H1 (cell line): ENCODE measurements around the gene MEIS2. TPM values are rescaled to one million over a fixed set of nuclear protein-coding genes. Genes with fewer than 3 reads are reported as not detected.

Source experiments
- CTCF ChIA-PET: fragments of 300-600 bp; sonication (Branson Sonifier 250); formaldehyde crosslinking; loops from one replicate; lab custom pipeline; 2021; ENCODE audit not compliant: partially characterized antibody; lab: Charles Lee
- POLR2A ChIA-PET: fragments of 300-600 bp; sonication (Branson Sonifier 250); formaldehyde crosslinking; loops from one replicate; lab custom pipeline; 2021; ENCODE audit warnings: inconsistent platforms; ENCODE audit not compliant: partially characterized antibody; lab: Charles Lee
- DNase-seq, 2 experiments: peaks; one replicate each; pipeline versions ENCODE4 v3.0.0 to v3.0.0-alpha.2; 2010 to 2022; ENCODE audit warnings: low spot score in 2 of 2, low read depth in 1 of 2, mixed read lengths in 1 of 2
- FAIRE-seq: peaks from 2 replicates; lab custom pipeline; 2011; peaks lifted over from hg19 to GRCh38; lab: Jason Lieb, UNC
- H2AFZ ChIP-seq: 2 replicates; pipeline ENCODE4 v1.8.1; 2012; ENCODE audit warnings: low read length, inconsistent platforms
- H2AK5ac ChIP-seq: 2 replicates; pipeline ENCODE4 v1.6.1; 2013; ENCODE audit warnings: low read depth, low read length
- H2BK120ac ChIP-seq: replicated peaks from 2 replicates; pipeline ENCODE3; 2013; ENCODE audit warnings: low read depth, low read length, inconsistent platforms
- H2BK12ac ChIP-seq: 2 replicates; pipeline ENCODE4 v1.6.1; 2013; ENCODE audit warnings: low read depth, low read length
- H2BK15ac ChIP-seq: 2 replicates; pipeline ENCODE4 v1.6.1; 2013; ENCODE audit warnings: low read length
- H2BK20ac ChIP-seq: 2 replicates; pipeline ENCODE4 v1.6.1; 2013; ENCODE audit warnings: low read length
- H2BK5ac ChIP-seq: 2 replicates; pipeline ENCODE4 v1.6.1; 2013; ENCODE audit warnings: low read depth, low read length
- H3K14ac ChIP-seq: 2 replicates; pipeline ENCODE4 v1.6.1; 2013; ENCODE audit warnings: inconsistent platforms; ENCODE audit not compliant: insufficient read length
- H3K18ac ChIP-seq: 2 replicates; pipeline ENCODE4 v1.6.1; 2013; ENCODE audit warnings: low read length; ENCODE audit errors: extremely low read depth
- H3K23ac ChIP-seq: 2 replicates; pipeline ENCODE4 v1.6.1; 2013; ENCODE audit warnings: inconsistent platforms; ENCODE audit not compliant: insufficient read length
- H3K23me2 ChIP-seq: 2 replicates; pipeline ENCODE4 v1.6.1; 2013; ENCODE audit warnings: low read depth, low read length
- H3K27ac ChIP-seq: 2 replicates; pipeline ENCODE4 v1.6.1; 2011; ENCODE audit warnings: low read depth, low read length, inconsistent platforms
- H3K27me3 ChIP-seq, 4 experiments: replicated peaks in 1 of 4; 1 replicate in 1 of 4; 2 replicates in 3 of 4; pipeline versions ENCODE4 v1.6.1 to v1.8.1; 2011 to 2013; ENCODE audit warnings: low read length in 3 of 4, mild to moderate bottlenecking in 3 of 4, inconsistent platforms in 2 of 4, mixed read lengths in 2 of 4, moderate library complexity in 1 of 4; ENCODE audit not compliant: control insufficient read depth in 3 of 4, insufficient read depth in 3 of 4; ENCODE audit errors: extremely low read depth in 1 of 4
- H3K36me3 ChIP-seq, 4 experiments: 2 replicates each; pipeline versions ENCODE4 v1.6.1 to v1.8.1; 2011 to 2013; ENCODE audit warnings: mild to moderate bottlenecking in 4 of 4, low read length in 3 of 4, moderate library complexity in 2 of 4, control low read depth in 1 of 4, inconsistent platforms in 1 of 4; ENCODE audit not compliant: insufficient read depth in 4 of 4, control insufficient read depth in 2 of 4
- H3K4ac ChIP-seq: replicated peaks from 2 replicates; pipeline ENCODE3; 2013; ENCODE audit warnings: low read length, low read depth, mixed read lengths, inconsistent platforms; ENCODE audit not compliant: insufficient read length
- H3K4me1 ChIP-seq, 4 experiments: replicated peaks in 1 of 4; 1 replicate in 1 of 4; 2 replicates in 3 of 4; pipeline versions ENCODE4 v1.6.1 to v1.8.1; 2011 to 2013; ENCODE audit warnings: low read length in 3 of 4, inconsistent platforms in 2 of 4, mixed read lengths in 1 of 4; ENCODE audit not compliant: insufficient read depth in 4 of 4, control insufficient read depth in 3 of 4
- H3K4me2 ChIP-seq, 2 experiments: 2 replicates each; pipeline versions ENCODE4 v1.6.1 to v1.8.1; 2011 to 2013; ENCODE audit warnings: low read depth in 2 of 2, low read length in 2 of 2, control low read depth in 1 of 2, inconsistent platforms in 1 of 2, mild to moderate bottlenecking in 1 of 2; ENCODE audit not compliant: insufficient read depth in 1 of 2
- H3K4me3 ChIP-seq, 4 experiments: fragments of 200-600, 300-600 bp in 1 of 4; sonication (generic), shearing (Covaris generic), sonication (Bioruptor Twin) in 1 of 4; 2 replicates each; pipeline versions ENCODE4 v1.5.1 to v1.8.1; 2011 to 2016; ENCODE audit warnings: low read length in 4 of 4, low read depth in 3 of 4, control low read depth in 2 of 4, inconsistent platforms in 2 of 4, mild to moderate bottlenecking in 2 of 4, mixed read lengths in 1 of 4, moderate library complexity in 1 of 4; ENCODE audit not compliant: insufficient read depth in 2 of 4; ENCODE audit errors: extremely low read depth in 1 of 4
- H3K56ac ChIP-seq: replicated peaks from 2 replicates; pipeline ENCODE3; 2013; ENCODE audit warnings: low read depth, mild to moderate bottlenecking, mixed read lengths, low read length, inconsistent platforms; ENCODE audit not compliant: insufficient read length
- H3K79me1 ChIP-seq: 2 replicates; pipeline ENCODE4 v1.6.1; 2013; ENCODE audit warnings: low read depth, low read length, control low read depth
- H3K79me2 ChIP-seq, 2 experiments: 2 replicates each; pipeline versions ENCODE4 v1.6.1 to v1.8.1; 2012 to 2013; ENCODE audit warnings: low read length in 2 of 2, mild to moderate bottlenecking in 2 of 2, inconsistent platforms in 1 of 2; ENCODE audit not compliant: insufficient read depth in 2 of 2, control insufficient read depth in 1 of 2
- H3K9ac ChIP-seq, 4 experiments: replicated peaks in 1 of 4; 1 replicate in 1 of 4; 2 replicates in 3 of 4; pipeline versions ENCODE4 v1.6.1 to v1.8.1; 2011 to 2013; ENCODE audit warnings: low read depth in 3 of 4, low read length in 3 of 4, control low read depth in 2 of 4, mild to moderate bottlenecking in 2 of 4, moderate library complexity in 2 of 4, inconsistent platforms in 1 of 4; ENCODE audit errors: extremely low read depth in 1 of 4
- H3K9me3 ChIP-seq, 2 experiments: 2 replicates each; pipeline versions ENCODE4 v1.6.1 to v1.8.1; 2012 to 2013; ENCODE audit warnings: mild to moderate bottlenecking in 2 of 2, moderate library complexity in 2 of 2, control low read depth in 1 of 2, inconsistent platforms in 1 of 2, low read depth in 1 of 2, low read length in 1 of 2, mixed read lengths in 1 of 2; ENCODE audit not compliant: insufficient read depth in 2 of 2
- H4K20me1 ChIP-seq, 2 experiments: replicated peaks in 1 of 2; 2 replicates each; pipeline versions ENCODE3 to v1.8.1; 2011 to 2013; ENCODE audit warnings: inconsistent platforms in 2 of 2, low read length in 2 of 2, mild to moderate bottlenecking in 1 of 2; ENCODE audit not compliant: insufficient read depth in 2 of 2, control insufficient read depth in 1 of 2
- H4K5ac ChIP-seq: 2 replicates; pipeline ENCODE4 v1.6.1; 2013; ENCODE audit warnings: low read length, low read depth, mixed read lengths, inconsistent platforms; ENCODE audit not compliant: insufficient read length
- H4K8ac ChIP-seq: 2 replicates; pipeline ENCODE4 v1.8.0; 2013; ENCODE audit warnings: mild to moderate bottlenecking, moderate library complexity, low read length, inconsistent platforms; ENCODE audit not compliant: insufficient read depth; ENCODE audit errors: extremely low read depth
- H4K91ac ChIP-seq: replicated peaks from 2 replicates; pipeline ENCODE3; 2013; ENCODE audit warnings: low read length, mixed read lengths, inconsistent platforms; ENCODE audit not compliant: insufficient read length
- BCL11A ChIP-seq, 2 experiments: IDR thresholded peaks; one replicate each; pipeline ENCODE4 v1.6.1; 2011; ENCODE audit warnings: low read depth in 2 of 2, low read length in 2 of 2, mild to moderate bottlenecking in 2 of 2
- CEBPB ChIP-seq: IDR thresholded peaks from 2 replicates; pipeline ENCODE4 v1.6.1; 2012; ENCODE audit warnings: low read depth, low read length
- CHD1 ChIP-seq: IDR thresholded peaks from 2 replicates; pipeline ENCODE4 v1.6.1; 2012; ENCODE audit warnings: low read depth, low read length, improper control_type of control experiment
- EP300 ChIP-seq, 2 experiments: IDR thresholded peaks; 1 replicate in 1 of 2; 2 replicates in 1 of 2; pipeline ENCODE4 v1.6.1; 2011 to 2012; ENCODE audit warnings: low read depth in 2 of 2, low read length in 2 of 2, mild to moderate bottlenecking in 2 of 2, borderline replicate concordance in 1 of 2, inconsistent platforms in 1 of 2, moderate library complexity in 1 of 2
- GTF2F1 ChIP-seq: IDR thresholded peaks from 2 replicates; pipeline ENCODE4 v1.6.1; 2012; ENCODE audit warnings: low read depth, low read length, improper control_type of control experiment, borderline replicate concordance
- HDAC2 ChIP-seq, 2 experiments: fragments of 300-600 bp in 1 of 2; sonication (generic) in 1 of 2; IDR thresholded peaks; 2 replicates each; pipeline ENCODE4 v1.6.1; 2011 to 2012; ENCODE audit warnings: low read depth in 2 of 2, low read length in 2 of 2, mild to moderate bottlenecking in 2 of 2, moderate library complexity in 2 of 2, borderline replicate concordance in 1 of 2, inconsistent platforms in 1 of 2
- KDM4A ChIP-seq: IDR thresholded peaks from one replicate; pipeline ENCODE4 v1.7.1; 2012; ENCODE audit warnings: low read depth, mild to moderate bottlenecking, moderate library complexity, low read length, inconsistent platforms; ENCODE audit not compliant: severe bottlenecking
- KDM5A ChIP-seq: fragments of 200-600 bp; IDR thresholded peaks from 2 replicates; pipeline ENCODE4 v1.7.1; 2012; ENCODE audit warnings: mild to moderate bottlenecking, low read length, inconsistent platforms, mixed read lengths
- NRF1 ChIP-seq: IDR thresholded peaks from 2 replicates; pipeline ENCODE4 v1.6.1; 2011; ENCODE audit warnings: mild to moderate bottlenecking, low read depth, low read length, improper control_type of control experiment
- POLR2AphosphoS5 ChIP-seq: IDR thresholded peaks from 2 replicates; pipeline ENCODE4 v1.6.1; 2011; ENCODE audit warnings: low read depth, low read length
- SP1 ChIP-seq: IDR thresholded peaks from 2 replicates; pipeline ENCODE4 v1.6.1; 2011; ENCODE audit warnings: low read depth, low read length
- SP2 ChIP-seq: IDR thresholded peaks from 2 replicates; pipeline ENCODE4 v1.6.1; 2012; ENCODE audit warnings: mild to moderate bottlenecking, low read length, inconsistent platforms
- WGBS, 2 experiments: shearing (Covaris generic) in 1 of 2; methylation state at CpG; one replicate each; pipeline versions ENCODE4 v1.1.6 to v1.1.7; 2013 to 2015; ENCODE audit warnings: low lambda C conversion rate in 2 of 2, mixed read lengths in 2 of 2, inconsistent platforms in 1 of 2, low coverage in 1 of 2, missing lambda C conversion rate in 1 of 2; ENCODE audit not compliant: insufficient replicate concordance in 2 of 2, insufficient coverage in 1 of 2, insufficient read length in 1 of 2; ENCODE audit errors: extremely low coverage in 1 of 2, missing lambda C conversion rate in 1 of 2; 5-methylcytosine and 5-hydroxymethylcytosine counted together
- polyA plus RNA-seq, 7 experiments: library from polyadenylated mRNA; depleted of rRNA in 3 of 7; stranded (reverse) in 5 of 7; unstranded in 2 of 7; fragments of >200 nt in 5 of 7; fragments of 200-250 nt in 2 of 7; gene quantifications; 1 replicate in 5 of 7; 2 replicates in 1 of 7; 4 replicates in 1 of 7; pipeline versions ENCODE4 v1.2.1 to v1.2.3, GENCODE V29; 2011 to 2013; ENCODE audit warnings: missing spikeins in 2 of 7, mixed read lengths in 2 of 7
- total RNA-seq: library from RNA; stranded (reverse); fragmentation: NEBNext Ultra II Directional; extraction: Animal tissue kit (Norgen Biotek cat#: 25700); gene quantifications from 2 replicates; pipeline ENCODE4 v1.2.1, GENCODE V29; 2021
- TF ChIP-seq, protein P1 (sequence below): IDR thresholded peaks from 2 replicates; pipeline ENCODE4 v1.6.1; 2012; ENCODE audit warnings: inconsistent platforms

Gene MEIS2
- total and polyA plus RNA-seq, 2 of the 8 experiments (the other 6 are each of a cell fraction or from before 2014, with no cell fraction given), result 0.22 to 1.2 TPM

DNA sequence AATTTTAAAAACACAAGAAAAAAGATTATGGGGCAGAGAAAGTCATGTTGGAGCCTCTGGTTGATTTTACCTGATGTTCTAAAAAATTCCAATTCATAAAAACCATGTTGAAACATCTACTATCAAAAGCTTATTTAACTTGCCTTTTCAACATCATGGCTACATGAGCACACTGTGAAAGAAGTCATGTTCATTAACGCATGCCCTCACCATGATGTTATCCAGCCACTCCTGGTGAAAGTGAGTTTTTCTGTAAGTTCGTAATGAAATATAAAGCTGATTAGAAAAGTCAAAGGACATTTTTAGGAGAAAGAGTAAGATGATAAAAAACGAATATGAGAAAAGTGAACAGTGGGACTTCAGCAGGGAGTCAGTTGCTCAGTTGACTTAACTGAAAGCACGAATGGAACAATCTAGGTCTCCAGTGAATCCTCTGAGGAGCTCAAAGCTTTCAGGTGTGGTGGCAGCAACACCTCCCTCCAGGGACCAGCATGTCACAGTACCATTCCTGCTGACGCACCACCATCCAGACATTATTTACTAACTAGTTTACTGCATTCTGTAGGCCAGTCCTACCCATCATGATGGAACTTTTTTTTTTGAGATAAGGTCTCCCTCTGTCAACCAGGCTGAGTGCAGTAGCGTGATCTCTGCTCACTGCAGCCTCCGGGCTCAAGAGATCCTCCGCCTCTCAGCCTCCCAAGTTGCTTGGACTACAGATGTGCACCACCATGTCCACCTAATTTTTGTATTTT, 95.2 kb downstream of the MEIS2 start:
- no peak overlapping the region for H4K8ac ChIP-seq
- no peak overlapping the region for H2BK20ac ChIP-seq
- 79 to 100% methylated on average over 1 to 8 of the region's 8 CpGs for WGBS, 2 experiments
- H2BK12ac ChIP-seq, result no peak overlapping the region
- H3K9me3 ChIP-seq, result no peaks in the 10 kb centered on the region
- H4K91ac ChIP-seq, result no peak overlapping the region
- H3K79me2 ChIP-seq, result no peaks in the 10 kb centered on the region
- H3K79me1 ChIP-seq, result no peaks in the 10 kb centered on the region
- H3K56ac ChIP-seq, result no peak overlapping the region
- no peak overlapping the region for H4K5ac ChIP-seq
- no peak overlapping the region for H2AFZ ChIP-seq
- no peak overlapping the region for H2BK5ac ChIP-seq
- H3K27me3 ChIP-seq, result no peaks in the 10 kb centered on the region
- no peaks in the 10 kb centered on the region for H3K23me2 ChIP-seq
- no peak for FAIRE-seq
- no peak overlapping the region for H3K4ac ChIP-seq
- no peaks in the 10 kb centered on the region for H3K4me1 ChIP-seq
- H3K23ac ChIP-seq, result no peak overlapping the region
- H3K36me3 ChIP-seq, result no peaks in the 10 kb centered on the region
- H2BK120ac ChIP-seq, result no peak overlapping the region
- ChIA-PET POLR2A (no interaction called here), CTCF (interaction anchor here (0.9 to 2.2 kb wide), 2 partner anchors 16 to 24 kb away, joined by 3 to 4 read pairs; no protein-coding TSS in a partner anchor)
- H3K18ac ChIP-seq, result no peak overlapping the region
- no peak overlapping the region for H3K4me2 ChIP-seq
- H3K9ac ChIP-seq, result no peak overlapping the region
- no peak overlapping the region for H3K14ac ChIP-seq
- H4K20me1 ChIP-seq, result no peaks in the 10 kb centered on the region
- DNase-seq, result no peak
- H3K4me3 ChIP-seq, result no peak overlapping the region
- no peak overlapping the region for H2AK5ac ChIP-seq
- H2BK15ac ChIP-seq, result no peak overlapping the region
- no peak overlapping the region for H3K27ac ChIP-seq
- TF ChIP-seq KDM4A, result no peak
- TF ChIP-seq POLR2AphosphoS5, result no peak
- no peak for TF ChIP-seq CHD1
- no peak for TF ChIP-seq SP1
- TF ChIP-seq CEBPB, result no peak
- TF ChIP-seq, protein P1, sequence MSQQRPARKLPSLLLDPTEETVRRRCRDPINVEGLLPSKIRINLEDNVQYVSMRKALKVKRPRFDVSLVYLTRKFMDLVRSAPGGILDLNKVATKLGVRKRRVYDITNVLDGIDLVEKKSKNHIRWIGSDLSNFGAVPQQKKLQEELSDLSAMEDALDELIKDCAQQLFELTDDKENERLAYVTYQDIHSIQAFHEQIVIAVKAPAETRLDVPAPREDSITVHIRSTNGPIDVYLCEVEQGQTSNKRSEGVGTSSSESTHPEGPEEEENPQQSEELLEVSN, result no peak
- no peak for TF ChIP-seq EP300 (IDR thresholded peaks at IDR 0.05; ENCODE audit: borderline replicate concordance in 1 of 2, low read depth in 2 of 2, low read length in 2 of 2)
- no peak for TF ChIP-seq HDAC2 (IDR thresholded peaks at IDR 0.05; ENCODE audit: borderline replicate concordance in 1 of 2, low read depth in 2 of 2, low read length in 2 of 2)
- TF ChIP-seq NRF1, result no peak
- no peak for TF ChIP-seq KDM5A
- TF ChIP-seq SP2, result no peak
- no peak for TF ChIP-seq GTF2F1
- no peak for TF ChIP-seq BCL11A (IDR thresholded peaks at IDR 0.05; ENCODE audit: low read depth in 2 of 2, low read length in 2 of 2)
